GM12873 (cell line): Measurements from ENCODE around the gene ZC2HC1B.

ENCODE experiments used
- CTCF ChIP-seq: IDR thresholded peaks from 2 replicates; pipeline ENCODE4 v1.5.1; 2012; ENCODE audit warnings: low read depth, mild to moderate bottlenecking, moderate library complexity, low read length, control low read depth; ENCODE audit not compliant: insufficient read depth; ENCODE audit errors: missing control alignments

The ZC2HC1B gene

GRCh38 chr6:143982968-143983367 lies 118.7 kb downstream of the ZC2HC1B start:
- TF ChIP-seq CTCF: no peak

- TF ChIP-seq CTCF: no peak
Observed at GRCh38 chr6:143984666-143985065, 120.4 kb downstream of the ZC2HC1B start.

DNA sequence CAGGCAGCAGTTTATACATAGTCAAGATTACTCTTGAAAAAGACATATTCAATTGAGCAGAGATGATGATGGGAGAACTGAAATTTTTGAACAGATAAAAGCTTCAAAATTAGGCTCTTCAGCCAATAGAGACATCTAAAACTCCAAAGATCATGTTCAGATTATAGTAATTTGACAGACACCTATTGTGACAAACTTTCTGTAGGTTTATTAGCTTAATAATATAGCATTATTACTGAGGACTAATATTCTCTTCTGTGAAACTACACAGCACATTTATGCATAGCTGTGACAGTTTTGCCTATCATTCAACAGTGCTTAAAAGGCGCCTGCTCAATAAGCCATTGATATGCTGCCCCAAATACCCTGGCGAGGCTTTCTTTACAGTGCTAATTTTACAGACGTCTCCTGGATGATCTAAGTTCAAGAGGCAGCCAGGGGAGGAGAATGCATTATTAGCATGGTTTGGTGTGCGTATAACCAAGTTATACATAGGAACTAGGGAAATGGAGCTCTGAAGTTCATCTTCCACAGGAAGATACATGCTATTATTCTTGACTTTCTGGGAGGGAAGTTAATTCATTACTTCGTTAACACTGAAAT lies 122.3 kb downstream of the ZC2HC1B start:
- no peak for TF ChIP-seq CTCF
